CD14-positive monocyte (primary cell): ENCODE data around the gene SLC66A1. TPM values are rescaled to one million over a fixed set of nuclear protein-coding genes. Genes with fewer than 3 reads are reported as not detected.

Source experiments
- DNase-seq, 3 donors: peaks; one replicate each; pipeline ENCODE4 v3.0.0-alpha.2; 2011 to 2022
- H2AFZ ChIP-seq: 2 replicates; pipeline ENCODE4 v1.6.0; 2012; ENCODE audit warnings: mild to moderate bottlenecking, low read depth, low read length, inconsistent platforms; ENCODE audit not compliant: insufficient read depth, poor library complexity, severe bottlenecking
- H3K27ac ChIP-seq, 2 donors: 1 replicate in 1 of 2; 2 replicates in 1 of 2; pipeline ENCODE4 v1.5.1; 2012 to 2013; ENCODE audit warnings: low read length in 2 of 2, control low read depth in 1 of 2, inconsistent platforms in 1 of 2, low read depth in 1 of 2, mild to moderate bottlenecking in 1 of 2
- H3K27me3 ChIP-seq, 2 donors: one replicate each; pipeline versions ENCODE4 v1.6.0 to v1.6.1; 2011 to 2013; ENCODE audit warnings: low read length in 2 of 2; ENCODE audit not compliant: control insufficient read depth in 2 of 2, insufficient read depth in 2 of 2
- H3K36me3 ChIP-seq, 2 donors: replicated peaks in 1 of 2; 1 replicate in 1 of 2; 2 replicates in 1 of 2; pipeline versions ENCODE4 v1.5.1 to v1.6.1; 2012 to 2013; ENCODE audit warnings: low read length in 2 of 2, control low read depth in 1 of 2, inconsistent platforms in 1 of 2, mild to moderate bottlenecking in 1 of 2; ENCODE audit not compliant: insufficient read depth in 2 of 2, control insufficient read depth in 1 of 2
- H3K4me1 ChIP-seq, 2 donors: 1 replicate in 1 of 2; 2 replicates in 1 of 2; pipeline versions ENCODE4 v1.5.1 to v1.6.1; 2012 to 2013; ENCODE audit warnings: low read length in 2 of 2, control low read depth in 1 of 2, inconsistent platforms in 1 of 2, mild to moderate bottlenecking in 1 of 2, moderate library complexity in 1 of 2; ENCODE audit not compliant: insufficient read depth in 2 of 2, control insufficient read depth in 1 of 2
- H3K4me2 ChIP-seq: replicated peaks from 2 replicates; pipeline ENCODE3; 2012; ENCODE audit warnings: low read length, moderate library complexity, mild to moderate bottlenecking; ENCODE audit not compliant: poor library complexity, severe bottlenecking; ENCODE audit errors: extremely low read depth
- H3K4me3 ChIP-seq, 3 experiments: fragments of 200-600 bp in 1 of 3; sonication (generic) in 1 of 3; replicated peaks in 1 of 3; 1 replicate in 2 of 3; 2 replicates in 1 of 3; pipeline ENCODE4 v1.5.1; 2011 to 2013; ENCODE audit warnings: low read length in 3 of 3, mild to moderate bottlenecking in 3 of 3, control low read depth in 2 of 3, low read depth in 2 of 3, inconsistent platforms in 1 of 3, moderate library complexity in 1 of 3
- H3K79me2 ChIP-seq: 2 replicates; pipeline ENCODE4 v1.6.0; 2012; ENCODE audit warnings: mild to moderate bottlenecking, control low read depth, inconsistent platforms, low read length, moderate library complexity; ENCODE audit not compliant: insufficient read depth
- H3K9ac ChIP-seq: 2 replicates; pipeline ENCODE4 v1.6.0; 2017; ENCODE audit warnings: low read length, mild to moderate bottlenecking; ENCODE audit not compliant: insufficient read depth, poor library complexity, severe bottlenecking
- H3K9me3 ChIP-seq, 2 donors: replicated peaks in 1 of 2; 1 replicate in 1 of 2; 2 replicates in 1 of 2; pipeline versions ENCODE4 v1.5.1 to v1.6.1; 2012 to 2013; ENCODE audit warnings: low read length in 2 of 2, control low read depth in 1 of 2; ENCODE audit not compliant: control insufficient read depth in 1 of 2, insufficient read depth in 1 of 2
- H4K20me1 ChIP-seq: 2 replicates; pipeline ENCODE4 v1.6.0; 2012; ENCODE audit warnings: mild to moderate bottlenecking, low read length, control low read depth, moderate library complexity; ENCODE audit not compliant: insufficient read depth
- H3K27ac Mint-ChIP-seq, 7 donors: one replicate each; pipeline ENCODE4 v1.8.0; 2020; ENCODE audit warnings: mild to moderate bottlenecking in 7 of 7, mixed read lengths in 7 of 7, moderate library complexity in 6 of 7, inconsistent platforms in 2 of 7
- H3K27me3 Mint-ChIP-seq, 3 donors: one replicate each; pipeline ENCODE4 v1.8.0; 2021 to 2022; ENCODE audit warnings: low read depth in 3 of 3, mild to moderate bottlenecking in 3 of 3, mixed read lengths in 3 of 3, moderate library complexity in 3 of 3, inconsistent platforms in 1 of 3
- H3K36me3 Mint-ChIP-seq, 2 donors: one replicate each; pipeline ENCODE4 v1.8.0; 2020; ENCODE audit warnings: mixed read lengths in 2 of 2, inconsistent platforms in 1 of 2, mild to moderate bottlenecking in 1 of 2
- H3K4me1 Mint-ChIP-seq: one replicate; pipeline ENCODE4 v1.8.0; 2020; ENCODE audit warnings: mild to moderate bottlenecking, mixed read lengths
- H3K4me3 Mint-ChIP-seq, 2 donors: one replicate each; pipeline ENCODE4 v1.8.0; 2020; ENCODE audit warnings: mild to moderate bottlenecking in 2 of 2, mixed read lengths in 2 of 2, moderate library complexity in 1 of 2
- H3K9me3 Mint-ChIP-seq, 7 donors: one replicate each; pipeline ENCODE4 v1.8.0; 2020 to 2022; ENCODE audit warnings: mixed read lengths in 7 of 7, mild to moderate bottlenecking in 6 of 7, moderate library complexity in 6 of 7, inconsistent platforms in 2 of 7
- WGBS: methylation state at CpG from one replicate; pipeline ENCODE4 v1.1.5; 2013; ENCODE audit warnings: missing lambda C conversion rate; ENCODE audit not compliant: insufficient coverage; 5-methylcytosine and 5-hydroxymethylcytosine counted together
- intact Hi-C, 2 donors: fragments of 100-400 bp; cut with micrococcal nuclease; formaldehyde crosslinking; loops; one replicate each; pipeline versions ENCODE4 v1.15.0 to v1.15.1; 2023
- polyA plus RNA-seq, 3 donors: library from polyadenylated mRNA; depleted of rRNA in 1 of 3; unstranded in 2 of 3; stranded (reverse) in 1 of 3; fragments of 300-500 nt in 2 of 3; fragments of >200 nt in 1 of 3; fragmentation: Illumina TruSeq in 2 of 3; gene quantifications; 1 replicate in 2 of 3; 2 replicates in 1 of 3; pipeline ENCODE4 v1.2.3, GENCODE V29; 2012 to 2021
- TF ChIP-seq, protein P1 (sequence below): fragments of 200-600 bp; IDR thresholded peaks from one replicate; pipeline ENCODE4 v1.8.0; 2022; ENCODE audit warnings: antibody characterized with exemption, mild to moderate bottlenecking

The SLC66A1 gene
- polyA plus RNA-seq, 3 donors = 9.1 to 21.1 (median 9.7) TPM

DNA sequence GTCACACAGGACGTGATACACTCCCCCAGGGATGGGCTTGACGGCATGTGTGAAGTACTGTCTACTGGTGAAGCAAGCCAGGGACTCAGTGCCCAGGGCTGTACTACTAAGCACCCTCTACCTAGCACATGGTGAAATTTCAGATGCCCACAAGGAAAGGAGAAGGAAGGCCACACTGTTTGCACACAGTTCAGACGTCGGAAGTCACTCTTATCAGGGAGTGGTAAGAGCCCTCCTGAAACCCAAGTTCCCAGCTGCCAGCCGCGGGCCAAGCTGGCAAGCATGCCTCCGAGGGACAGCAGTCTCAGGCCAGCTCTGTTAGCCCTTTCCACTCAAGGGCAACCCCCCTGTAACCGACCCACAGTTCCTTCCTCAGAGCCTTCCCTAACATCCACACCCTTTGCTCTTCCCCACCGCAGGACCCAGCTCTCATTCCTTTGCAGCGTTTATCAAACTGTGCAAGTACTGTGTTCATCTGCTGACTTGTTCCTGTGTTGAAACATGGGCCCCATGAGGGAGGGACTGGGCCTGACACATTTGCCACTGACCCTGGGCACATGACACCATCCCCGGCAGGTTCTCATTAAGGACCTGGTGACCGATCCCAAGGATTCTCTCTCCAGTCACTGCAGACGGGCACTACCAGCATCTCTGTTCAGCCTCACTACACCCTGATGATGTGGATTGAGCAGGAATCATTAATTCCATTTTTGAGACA is 58.5 kb downstream of the SLC66A1 start:
- Histone ChIP-seq H3K4me2 (no peak overlapping the region), H3K36me3 (peaks cover 42 to 74% of the 10 kb centered on the region in 2 donors), H3K27me3 (no peaks in the 10 kb centered on the region), H3K4me1 (peaks cover 0 to 22% of the 10 kb centered on the region in 2 donors), H3K79me2 (peaks cover 38% of the 10 kb centered on the region), H3K9ac (peak overlapping the region; percentile 25), H3K9me3 (no peaks in the 10 kb centered on the region), H2AFZ (no peak overlapping the region), H4K20me1 (peaks cover 100% of the 10 kb centered on the region), H3K4me3 (no peak overlapping the region), H3K27ac (peak overlapping the region in 1 of 2 donors; percentile 74)
- intact Hi-C loops = no loop called here
- WGBS = 11% methylated on average over 8 of the region's 13 CpGs
- peaks cover 23% of the 10 kb centered on the region for H3K4me1 Mint-ChIP-seq
- H3K27ac Mint-ChIP-seq = peak overlapping the region; percentile 53 to 90 (median 77)
- peak in 2 of 3 donors; percentile 14 to 17 for DNase-seq
- H3K4me3 Mint-ChIP-seq = peak overlapping the region in 1 of 2 donors; percentile 57
- peaks cover 0 to 3% (median 2%) of the 10 kb centered on the region in 3 donors for H3K27me3 Mint-ChIP-seq
- peaks cover 54 to 75% of the 10 kb centered on the region in 2 donors for H3K36me3 Mint-ChIP-seq
- TF ChIP-seq, protein P1, sequence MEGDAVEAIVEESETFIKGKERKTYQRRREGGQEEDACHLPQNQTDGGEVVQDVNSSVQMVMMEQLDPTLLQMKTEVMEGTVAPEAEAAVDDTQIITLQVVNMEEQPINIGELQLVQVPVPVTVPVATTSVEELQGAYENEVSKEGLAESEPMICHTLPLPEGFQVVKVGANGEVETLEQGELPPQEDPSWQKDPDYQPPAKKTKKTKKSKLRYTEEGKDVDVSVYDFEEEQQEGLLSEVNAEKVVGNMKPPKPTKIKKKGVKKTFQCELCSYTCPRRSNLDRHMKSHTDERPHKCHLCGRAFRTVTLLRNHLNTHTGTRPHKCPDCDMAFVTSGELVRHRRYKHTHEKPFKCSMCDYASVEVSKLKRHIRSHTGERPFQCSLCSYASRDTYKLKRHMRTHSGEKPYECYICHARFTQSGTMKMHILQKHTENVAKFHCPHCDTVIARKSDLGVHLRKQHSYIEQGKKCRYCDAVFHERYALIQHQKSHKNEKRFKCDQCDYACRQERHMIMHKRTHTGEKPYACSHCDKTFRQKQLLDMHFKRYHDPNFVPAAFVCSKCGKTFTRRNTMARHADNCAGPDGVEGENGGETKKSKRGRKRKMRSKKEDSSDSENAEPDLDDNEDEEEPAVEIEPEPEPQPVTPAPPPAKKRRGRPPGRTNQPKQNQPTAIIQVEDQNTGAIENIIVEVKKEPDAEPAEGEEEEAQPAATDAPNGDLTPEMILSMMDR = no peak
- no peaks in the 10 kb centered on the region for H3K9me3 Mint-ChIP-seq

- H3K9me3 Mint-ChIP-seq = no peaks in the 10 kb centered on the region
- no peak for DNase-seq
- Histone ChIP-seq H3K79me2 (peaks cover 41% of the 10 kb centered on the region), H3K27me3 (no peaks in the 10 kb centered on the region), H3K4me2 (no peak overlapping the region), H3K9ac (peak overlapping the region; percentile 13), H3K27ac (peak overlapping the region in 1 of 2 donors; percentile 74), H4K20me1 (peaks cover 100% of the 10 kb centered on the region), H2AFZ (no peak overlapping the region), H3K9me3 (no peaks in the 10 kb centered on the region), H3K36me3 (peaks cover 51 to 79% of the 10 kb centered on the region in 2 donors), H3K4me1 (peaks cover 0 to 22% of the 10 kb centered on the region in 2 donors), H3K4me3 (no peak overlapping the region)
- peaks cover 0 to 3% (median 2%) of the 10 kb centered on the region in 3 donors for H3K27me3 Mint-ChIP-seq
- WGBS = 87% methylated on average over 20 of the region's 23 CpGs
- peaks cover 23% of the 10 kb centered on the region for H3K4me1 Mint-ChIP-seq
- H3K36me3 Mint-ChIP-seq = peaks cover 56 to 76% of the 10 kb centered on the region in 2 donors
- intact Hi-C loops = no loop called here
- TF ChIP-seq, protein P1 = no peak
- no peak overlapping the region for H3K4me3 Mint-ChIP-seq
- peak overlapping the region in 6 of 7 donors; percentile 21 to 87 (median 68) for H3K27ac Mint-ChIP-seq
These were observed 59.4 kb downstream of the SLC66A1 start for GRCh38 chr1:19371226-19372135.
